IPS-18a (cell line): Measurements from ENCODE around the gene WDR33.
"Not testable (repeated sequence)": the region's sequence is repeated elsewhere in the genome, so short reads cannot be mapped to it uniquely, and the experiment has no call there.

Source experiments
- H3K27ac ChIP-seq: one replicate; pipeline ENCODE4 v1.5.1; 2013; ENCODE audit warnings: low read length
- H3K27me3 ChIP-seq: one replicate; pipeline ENCODE4 v1.6.1; 2013; ENCODE audit warnings: mild to moderate bottlenecking, low read length; ENCODE audit not compliant: control insufficient read depth, insufficient read depth
- H3K36me3 ChIP-seq: one replicate; pipeline ENCODE4 v1.6.1; 2013; ENCODE audit warnings: low read depth, low read length; ENCODE audit not compliant: control insufficient read depth
- H3K4me1 ChIP-seq: one replicate; pipeline ENCODE4 v1.6.1; 2013; ENCODE audit warnings: low read depth, low read length; ENCODE audit not compliant: control insufficient read depth
- H3K4me3 ChIP-seq: one replicate; pipeline ENCODE4 v1.5.1; 2013; ENCODE audit warnings: low read length
- H3K9ac ChIP-seq: one replicate; pipeline ENCODE4 v1.6.1; 2013; ENCODE audit warnings: mild to moderate bottlenecking, low read length, moderate library complexity
- H3K9me3 ChIP-seq: one replicate; pipeline ENCODE4 v1.6.1; 2013; ENCODE audit warnings: low read depth, low read length; ENCODE audit not compliant: control insufficient read depth

WDR33 gene

GRCh38 chr2:127778850-127779249 lies 32.1 kb downstream of the WDR33 start:
- H3K36me3 ChIP-seq: no peaks in the 10 kb centered on the region
- no peaks in the 10 kb centered on the region for H3K9me3 ChIP-seq
- no peak overlapping the region for H3K4me3 ChIP-seq
- H3K9ac ChIP-seq: no peak overlapping the region
- H3K27me3 ChIP-seq: no peaks in the 10 kb centered on the region
- peaks cover 3% of the 10 kb centered on the region for H3K4me1 ChIP-seq
- no peak overlapping the region for H3K27ac ChIP-seq

GRCh38 chr2:127778447-127778846 lies 32.5 kb downstream of the WDR33 start:
- Histone ChIP-seq H3K36me3 (no peaks in the 10 kb centered on the region), H3K9me3 (no peaks in the 10 kb centered on the region), H3K9ac (no peak overlapping the region), H3K4me1 (peaks cover 3% of the 10 kb centered on the region), H3K27me3 (no peaks in the 10 kb centered on the region), H3K27ac (no peak overlapping the region), H3K4me3 (no peak overlapping the region)

GRCh38 chr2:127776122-127776780 lies 34.7 kb downstream of the WDR33 start:
- no peaks in the 10 kb centered on the region for H3K27me3 ChIP-seq
- no peak overlapping the region for H3K9ac ChIP-seq
- no peaks in the 10 kb centered on the region for H3K9me3 ChIP-seq
- H3K4me1 ChIP-seq: peaks cover 7% of the 10 kb centered on the region
- H3K4me3 ChIP-seq: no peak overlapping the region
- H3K36me3 ChIP-seq: no peaks in the 10 kb centered on the region
- H3K27ac ChIP-seq: no peak overlapping the region

- H3K27me3 ChIP-seq: no peaks in the 10 kb centered on the region
- no peaks in the 10 kb centered on the region for H3K9me3 ChIP-seq
- no peak overlapping the region for H3K9ac ChIP-seq
- peaks cover 19% of the 10 kb centered on the region for H3K36me3 ChIP-seq
- H3K4me3 ChIP-seq: no peak overlapping the region
- no peak overlapping the region for H3K27ac ChIP-seq
- H3K4me1 ChIP-seq: peaks cover 7% of the 10 kb centered on the region
Observed at GRCh38 chr2:127771756-127772155, 39.2 kb downstream of the WDR33 start.

- no peaks in the 10 kb centered on the region for H3K9me3 ChIP-seq
- H3K4me1 ChIP-seq: peaks cover 7% of the 10 kb centered on the region
- no peak overlapping the region for H3K9ac ChIP-seq
- no peaks in the 10 kb centered on the region for H3K27me3 ChIP-seq
- H3K27ac ChIP-seq: no peak overlapping the region
- H3K36me3 ChIP-seq: peaks cover 25% of the 10 kb centered on the region
- H3K4me3 ChIP-seq: no peak overlapping the region
Observed at GRCh38 chr2:127770973-127771735, 39.8 kb downstream of the WDR33 start.

GRCh38 chr2:127770534-127770933 lies 40.4 kb downstream of the WDR33 start:
- not testable (repeated sequence) for H3K9me3 ChIP-seq, H3K4me3 ChIP-seq, H3K27ac ChIP-seq, H3K4me1 ChIP-seq, H3K9ac ChIP-seq, H3K27me3 ChIP-seq
- peaks cover 29% of the 10 kb centered on the region for H3K36me3 ChIP-seq

- Histone ChIP-seq H3K9ac (no peak overlapping the region), H3K36me3 (peaks cover 38% of the 10 kb centered on the region), H3K4me3 (no peak overlapping the region), H3K27ac (no peak overlapping the region), H3K27me3 (no peaks in the 10 kb centered on the region), H3K9me3 (no peaks in the 10 kb centered on the region), H3K4me1 (peaks cover 4% of the 10 kb centered on the region)
Observed at GRCh38 chr2:127769587-127769986, 41.4 kb downstream of the WDR33 start.

GRCh38 chr2:127768775-127769479 lies 42.0 kb downstream of the WDR33 start:
- Histone ChIP-seq H3K27me3 (no peaks in the 10 kb centered on the region), H3K4me1 (peaks cover 4% of the 10 kb centered on the region), H3K4me3 (no peak overlapping the region), H3K36me3 (peaks cover 45% of the 10 kb centered on the region), H3K27ac (no peak overlapping the region), H3K9me3 (no peaks in the 10 kb centered on the region), H3K9ac (no peak overlapping the region)

GRCh38 chr2:127763776-127764175 lies 47.2 kb downstream of the WDR33 start:
- Histone ChIP-seq H3K36me3 (peaks cover 78% of the 10 kb centered on the region), H3K4me3 (no peak overlapping the region)

GRCh38 chr2:127762846-127763245 lies 48.1 kb downstream of the WDR33 start:
- peaks cover 83% of the 10 kb centered on the region for H3K36me3 ChIP-seq
- H3K27ac ChIP-seq: no peak overlapping the region

More at GRCh38 chr2:127763776-127764175, 47.2 kb downstream of the WDR33 start:
- H3K27me3 ChIP-seq: no peaks in the 10 kb centered on the region
- no peaks in the 10 kb centered on the region for H3K9me3 ChIP-seq
- H3K9ac ChIP-seq: no peak overlapping the region
- no peaks in the 10 kb centered on the region for H3K4me1 ChIP-seq
- H3K27ac ChIP-seq: no peak overlapping the region

GRCh38 chr2:127762441-127762840 lies 48.5 kb downstream of the WDR33 start:
- H3K4me1 ChIP-seq: no peaks in the 10 kb centered on the region
- no peaks in the 10 kb centered on the region for H3K27me3 ChIP-seq
- H3K9ac ChIP-seq: no peak overlapping the region
- peaks cover 83% of the 10 kb centered on the region for H3K36me3 ChIP-seq
- H3K9me3 ChIP-seq: no peaks in the 10 kb centered on the region
- H3K4me3 ChIP-seq: no peak overlapping the region
- H3K27ac ChIP-seq: no peak overlapping the region

More at GRCh38 chr2:127762846-127763245, 48.1 kb downstream of the WDR33 start:
- no peaks in the 10 kb centered on the region for H3K4me1 ChIP-seq
- H3K9ac ChIP-seq: no peak overlapping the region
- no peaks in the 10 kb centered on the region for H3K27me3 ChIP-seq
- H3K9me3 ChIP-seq: no peaks in the 10 kb centered on the region
- H3K4me3 ChIP-seq: no peak overlapping the region
